Hematopoietic multipotent progenitor cell (in vitro differentiated cells): ENCODE results near the gene AP3M1. TPM values are rescaled to one million over a fixed set of nuclear protein-coding genes. Genes with fewer than 3 reads are reported as not detected.
"Not testable (repeated sequence)": the region's sequence is repeated elsewhere in the genome, so short reads cannot be mapped to it uniquely, and the experiment has no call there.

Source experiments
- DNase-seq, 3 donors: peaks; one replicate each; pipeline ENCODE4 v3.0.0-alpha.2; 2011 to 2015; ENCODE audit warnings: low read depth in 2 of 3, low spot score in 2 of 3
- total RNA-seq: library from RNA; depleted of rRNA; stranded (reverse); fragments of >200 nt; gene quantifications from one replicate; pipeline ENCODE4 v1.2.3, GENCODE V29; 2012

Gene AP3M1
- total RNA-seq, result 25.3 TPM

GRCh38 chr10:74150204-74150989 is at the start of gene AP3M1:
TSS of gene AP3M1 (minus strand) at chr10:74150828. CDS start at chr10:74138379, 12,449 bp downstream.
- DNase-seq, result no peak

- no peak for DNase-seq
Observed at GRCh38 chr10:74199315-74199714, 48.7 kb upstream of the AP3M1 start.

GRCh38 chr10:74194999-74195398 is 44.4 kb upstream of the AP3M1 start:
- DNase-seq, result no peak

- DNase-seq, result no peak
Observed at GRCh38 chr10:74194545-74194944, 43.9 kb upstream of the AP3M1 start.

DNA sequence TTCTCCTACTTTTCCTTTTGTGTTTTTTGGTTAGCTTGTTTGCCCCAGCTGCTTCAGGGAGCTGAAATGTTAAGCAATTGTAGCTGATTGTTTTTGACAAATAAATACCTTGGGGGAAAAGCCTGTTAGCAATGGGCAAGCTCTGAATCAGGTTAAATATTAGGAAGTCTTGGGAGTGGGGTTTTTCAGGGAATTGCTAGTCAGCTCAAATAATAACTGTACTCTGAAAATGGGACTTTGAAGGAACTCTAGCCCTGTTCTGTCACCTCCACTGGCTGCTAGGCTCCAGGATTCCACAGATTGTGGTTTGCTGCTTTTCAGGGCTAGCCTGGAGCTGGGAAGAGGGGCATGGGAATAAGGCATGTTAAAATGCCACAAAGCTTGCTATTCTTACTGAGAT is 39.9 kb upstream of the AP3M1 start:
- DNase-seq, result no peak

DNA sequence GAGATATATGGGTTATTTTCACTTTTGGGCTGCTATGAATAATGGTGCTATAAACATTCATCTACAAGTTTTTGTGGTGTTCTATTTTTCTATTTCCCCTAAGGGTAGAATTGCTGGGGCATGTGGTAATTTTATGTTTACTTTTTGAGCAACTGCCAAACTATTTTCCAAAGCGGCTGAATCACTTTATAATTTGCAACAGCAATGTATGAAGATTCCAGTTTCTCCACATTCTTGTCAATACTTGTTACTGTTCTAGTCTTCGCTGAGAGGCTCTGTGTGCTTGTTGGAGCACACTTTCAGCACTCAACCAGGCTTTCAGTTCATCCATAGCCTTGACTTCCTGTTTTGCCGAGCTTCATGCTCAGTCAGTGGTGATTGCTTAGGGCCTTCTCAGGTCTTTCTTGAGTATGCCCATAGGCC is 39.4 kb upstream of the AP3M1 start:
- DNase-seq, result peak in 2 of 3 donors; percentile 45 to 59

- DNase-seq, result not testable (repeated sequence)
Observed at GRCh38 chr10:74188617-74189016, 38.0 kb upstream of the AP3M1 start.

DNA sequence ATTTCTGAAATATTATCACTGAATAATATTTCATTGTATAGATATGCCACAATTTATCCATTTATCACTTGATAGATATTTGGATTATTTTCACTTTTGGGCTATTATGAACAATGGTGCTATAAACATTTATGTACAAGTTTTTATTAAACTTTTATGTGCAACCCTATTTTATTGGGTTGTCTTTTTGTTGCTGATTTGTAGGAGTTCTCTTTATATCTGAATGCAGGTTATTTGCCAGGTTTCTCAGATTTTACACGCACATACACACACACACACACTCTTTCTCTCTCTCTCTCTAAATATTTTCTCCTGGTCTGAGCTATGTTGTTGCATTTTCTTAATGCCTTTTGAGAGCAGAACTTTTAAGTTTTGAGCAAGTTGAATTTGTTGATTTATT is 36.6 kb upstream of the AP3M1 start:
- DNase-seq, result no peak

GRCh38 chr10:74186678-74187077 is 36.0 kb upstream of the AP3M1 start:
- DNase-seq, result no peak

- DNase-seq, result no peak
Observed at GRCh38 chr10:74179111-74179710, 28.6 kb upstream of the AP3M1 start.

DNA sequence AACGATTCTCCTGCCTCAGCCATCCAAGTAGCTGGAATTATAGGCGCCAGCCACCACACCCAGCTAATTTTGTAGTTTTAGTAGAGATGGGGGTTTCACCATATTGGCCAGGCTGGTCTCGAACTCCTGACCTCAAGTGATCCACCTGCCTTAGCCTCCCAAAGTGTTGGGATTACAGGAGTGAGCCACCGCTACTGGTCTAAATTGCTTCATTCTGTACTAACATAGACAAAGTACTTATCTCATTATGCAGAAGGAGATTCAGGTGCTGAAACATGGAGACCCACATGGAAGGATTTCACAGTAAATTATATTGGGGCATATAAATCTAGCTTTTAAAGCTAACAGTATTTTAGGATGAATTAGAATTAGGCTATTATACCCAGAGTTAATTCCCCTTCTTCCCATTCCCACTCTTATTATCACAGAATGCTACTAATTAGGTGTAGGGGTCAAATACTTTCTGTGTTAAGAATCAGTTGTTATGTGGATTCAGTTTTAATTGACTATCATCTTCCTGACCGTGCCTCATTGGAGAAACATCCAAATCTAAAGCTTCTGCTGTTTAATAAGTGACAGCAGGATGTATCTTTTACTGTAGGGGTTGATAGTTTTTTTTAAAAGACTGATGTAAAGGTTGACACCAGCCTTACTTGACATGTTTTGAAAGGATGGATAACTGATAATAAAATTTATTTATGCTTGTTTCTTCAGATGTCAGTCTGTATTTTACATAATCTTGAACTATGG is 27.6 kb upstream of the AP3M1 start:
- no peak for DNase-seq

DNA sequence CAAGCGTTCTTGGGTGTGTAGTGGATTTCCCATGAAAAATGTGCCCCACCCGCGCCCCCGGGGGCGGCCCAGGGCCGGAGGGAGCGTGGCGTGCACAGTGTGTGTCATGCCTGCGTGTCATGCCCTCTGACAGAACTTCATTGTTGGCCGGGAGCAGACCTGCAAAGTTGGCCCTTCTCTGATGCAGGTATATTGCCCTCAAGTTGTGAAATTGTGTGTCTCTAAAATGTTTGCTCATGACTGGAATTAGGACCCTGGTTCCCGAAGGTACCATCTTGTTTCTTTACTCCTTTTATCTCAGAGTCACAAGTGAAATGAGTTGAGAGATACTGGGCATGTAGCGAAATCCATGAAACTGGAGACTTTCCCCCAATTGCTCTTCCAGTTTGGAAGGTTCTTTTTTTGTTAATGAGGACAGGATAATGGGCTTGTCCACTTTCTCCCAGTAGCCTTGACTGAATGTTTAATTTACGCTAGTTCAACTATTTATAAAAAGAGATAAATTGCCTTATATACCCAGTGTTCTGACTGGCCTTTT is 26.6 kb upstream of the AP3M1 start:
- peak in 2 of 3 donors; percentile 28 to 40 for DNase-seq

- peak; percentile 92 to 97 (median 97) for DNase-seq
Observed at GRCh38 chr10:74176380-74177139, 25.9 kb upstream of the AP3M1 start.

GRCh38 chr10:74175510-74176379 is 25.1 kb upstream of the AP3M1 start:
- DNase-seq, result no peak

DNA sequence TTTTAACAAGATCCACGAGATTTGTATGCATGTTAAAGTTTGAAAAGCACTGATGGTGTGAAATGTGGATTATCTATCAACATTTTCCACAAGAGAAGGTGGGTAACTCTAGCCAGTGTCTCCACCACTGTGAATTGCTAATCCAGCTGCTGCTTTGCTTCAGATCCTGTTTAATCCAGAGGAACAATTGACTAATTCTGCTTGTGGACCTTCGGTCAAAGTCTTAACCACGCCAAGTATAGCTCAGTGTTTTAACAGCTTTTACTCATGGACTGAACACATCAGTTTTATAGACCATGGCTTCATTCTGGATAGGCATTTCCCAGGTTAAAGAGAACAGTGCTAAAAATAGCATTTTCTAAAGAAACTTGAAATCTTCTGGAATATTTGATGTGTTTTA is 23.9 kb upstream of the AP3M1 start:
- DNase-seq, result no peak

- DNase-seq, result no peak
Observed at GRCh38 chr10:74171625-74172024, 21.0 kb upstream of the AP3M1 start.

DNA sequence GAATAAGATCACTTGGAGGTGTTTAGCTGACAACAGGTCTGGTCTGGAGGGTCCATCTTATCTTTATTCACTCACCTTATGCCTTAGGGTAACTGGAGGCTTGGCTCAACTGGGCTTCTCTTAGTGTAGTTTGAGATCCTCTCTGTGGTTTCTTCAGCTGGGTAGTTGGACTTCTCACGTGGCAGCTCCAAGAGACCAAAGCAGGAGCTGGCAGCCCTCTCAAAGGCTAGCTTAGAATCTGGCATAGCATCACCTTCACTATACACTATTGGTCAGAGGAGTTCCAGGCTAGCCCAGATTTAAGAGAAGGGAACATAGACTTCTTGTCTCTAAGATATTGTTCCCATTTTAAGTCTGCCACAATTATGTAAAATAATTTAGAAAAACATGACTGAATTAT is 16.8 kb upstream of the AP3M1 start:
- no peak for DNase-seq

DNA sequence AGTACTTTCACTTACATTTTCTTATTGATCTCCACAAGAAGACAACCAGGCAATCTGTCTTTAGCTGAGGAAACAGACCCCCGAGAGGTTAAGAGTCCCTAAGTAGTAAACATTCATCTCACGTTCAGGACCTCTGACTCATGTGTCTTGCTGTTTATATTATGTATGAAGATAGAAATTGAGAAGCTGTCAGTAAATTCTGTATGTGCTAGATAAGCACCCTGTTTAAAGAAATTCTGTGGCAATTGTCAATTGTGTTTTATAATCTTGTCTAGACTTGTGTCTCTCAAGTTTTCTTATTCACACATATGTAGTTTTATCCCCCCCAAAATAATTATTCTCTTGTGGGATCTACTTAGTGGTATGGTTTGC is 14.9 kb upstream of the AP3M1 start:
- no peak for DNase-seq

- DNase-seq, result no peak
Observed at GRCh38 chr10:74164716-74165529, 14.3 kb upstream of the AP3M1 start.
